GM12801 (cell line): ENCODE measurements around the gene MKNK1.

Experiments
- CTCF ChIP-seq: IDR thresholded peaks from one replicate; pipeline ENCODE4 v1.5.1; 2011; ENCODE audit warnings: control low read depth; ENCODE audit not compliant: insufficient read length; ENCODE audit errors: extremely low read depth

The MKNK1 gene

GRCh38 chr1:46533179-46533864 lies 70.7 kb downstream of the MKNK1 start:
- no peak for TF ChIP-seq CTCF

- no peak for TF ChIP-seq CTCF
Measured at GRCh38 chr1:46532498-46533178, 71.4 kb downstream of the MKNK1 start.

GRCh38 chr1:46532095-46532494 lies 72.0 kb downstream of the MKNK1 start:
- TF ChIP-seq CTCF, result no peak

- TF ChIP-seq CTCF, result no peak
Measured at GRCh38 chr1:46530791-46531409, 73.2 kb downstream of the MKNK1 start.

- no peak for TF ChIP-seq CTCF
Measured at GRCh38 chr1:46530311-46530710, 73.8 kb downstream of the MKNK1 start.

- TF ChIP-seq CTCF, result no peak
Measured at GRCh38 chr1:46529031-46529630, 74.9 kb downstream of the MKNK1 start.

- no peak for TF ChIP-seq CTCF
Measured at GRCh38 chr1:46528297-46528955, 75.6 kb downstream of the MKNK1 start.
